Measurements from ENCODE around the gene WDR88. TPM values are rescaled to one million over a fixed set of nuclear protein-coding genes. Genes with fewer than 3 reads are reported as not detected.
"Not testable (repeated sequence)": the region's sequence is repeated elsewhere in the genome, so short reads cannot be mapped to it uniquely, and the experiment has no call there.

The WDR88 gene
- total and polyA plus RNA-seq, 2 donors (not counting 1 experiment from before 2014, with no cell fraction given): 0.47 TPM; not detected in 1

DNA sequence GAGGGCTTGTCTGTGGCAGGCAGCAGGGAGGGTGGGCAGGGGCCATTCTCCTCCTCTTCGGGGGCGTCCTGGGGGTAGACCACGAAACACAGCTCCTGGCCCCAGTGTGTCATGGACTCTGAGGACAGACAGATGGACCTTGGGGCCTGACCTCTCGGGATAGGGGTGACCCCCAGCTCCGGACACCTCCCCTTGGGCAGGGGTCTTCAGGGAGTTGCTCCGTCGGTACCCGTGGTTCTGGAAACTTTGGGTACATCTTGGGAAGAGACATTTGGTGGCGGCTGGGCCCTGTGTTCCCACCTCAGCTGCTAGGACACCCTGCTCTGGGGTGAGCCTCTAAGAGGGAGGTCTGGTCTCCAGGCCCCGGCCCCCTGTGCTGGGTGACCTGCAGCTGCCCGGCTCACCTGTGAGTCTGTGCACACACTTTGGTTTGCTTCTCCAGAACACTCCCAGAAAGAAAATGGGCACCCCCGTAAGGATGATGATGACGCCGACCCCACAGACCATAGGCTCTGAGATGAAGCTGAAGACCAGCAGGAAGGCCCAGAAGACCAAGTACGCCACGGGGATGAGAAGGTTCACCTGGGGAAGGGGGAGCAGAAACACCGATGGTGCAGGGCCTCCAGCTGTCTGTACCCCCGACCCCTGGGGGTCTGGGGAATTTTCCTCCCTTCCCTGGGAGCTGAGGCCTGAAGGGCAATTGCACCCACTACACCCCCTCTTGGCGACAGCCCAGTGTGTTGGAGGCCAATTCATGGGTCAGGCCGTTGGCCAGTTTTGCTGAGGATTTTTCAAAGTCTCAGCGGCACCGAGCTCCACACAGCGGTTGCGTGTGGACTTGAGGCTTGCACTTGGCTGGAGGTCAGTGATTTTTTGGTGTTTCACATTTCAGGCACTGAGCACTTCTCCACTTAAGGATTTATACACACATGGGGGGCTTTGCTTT lies 77.3 kb downstream of the WDR88 start:
- Histone ChIP-seq H3K27me3 (replicated peaks in 1 of 4; ENCODE audit: control extremely low read depth in 1 of 4, control insufficient read depth in 3 of 4, insufficient read depth in 4 of 4, low read length in 3 of 4) (no peaks in the 10 kb centered on the region), H2AFZ (ENCODE audit: insufficient read depth, low read depth, low read length, poor library complexity, severe bottlenecking) (no peak overlapping the region), H3K4me2 (replicated peaks; ENCODE audit: low read depth, low read length, poor library complexity, severe bottlenecking) (no peak overlapping the region), H3K9me3 (ENCODE audit: control extremely low read depth in 1 of 3, control insufficient read depth in 2 of 3, insufficient read depth in 1 of 3, low read length in 2 of 3) (no peaks in the 10 kb centered on the region), H3K4me3 (ENCODE audit: control extremely low read depth in 1 of 5, extremely low read depth in 1 of 5, insufficient read depth in 1 of 5, low read depth in 2 of 5, low read length in 4 of 5) (no peak overlapping the region), H3K79me2 (ENCODE audit: control insufficient read depth, insufficient read depth, low read length) (no peaks in the 10 kb centered on the region), H3K9ac (ENCODE audit: low read length) (no peak overlapping the region), H4K20me1 (ENCODE audit: control insufficient read depth, insufficient read depth, low read length, poor library complexity, severe bottlenecking) (no peaks in the 10 kb centered on the region), H3K4me1 (ENCODE audit: control insufficient read depth in 2 of 2, insufficient read depth in 2 of 2, low read length in 2 of 2) (no peaks in the 10 kb centered on the region), H3K27ac (ENCODE audit: low read length in 2 of 2) (no peak overlapping the region), H3K36me3 (replicated peaks in 1 of 2; ENCODE audit: control extremely low read depth in 1 of 2, control insufficient read depth in 1 of 2, extremely low read depth in 1 of 2, insufficient read depth in 2 of 2, low read length in 1 of 2) (no peaks in the 10 kb centered on the region)
- intact Hi-C loops (cut with micrococcal nuclease): no loop called here
- WGBS (ENCODE audit: insufficient coverage): 91% methylated on average over 15 of the region's 24 CpGs
- ChIA-PET CTCF (interaction anchor here (1.1 kb wide), 1 partner anchor 65 kb away, joined by 3 read pairs; no protein-coding TSS in a partner anchor), POLR2A (no interaction called here)
- ATAC-seq (ENCODE audit: low read depth) (no peak), DNase-seq (no peak)
- no peaks in the 10 kb centered on the region for H3K27me3 Mint-ChIP-seq
- TF ChIP-seq, protein P1, sequence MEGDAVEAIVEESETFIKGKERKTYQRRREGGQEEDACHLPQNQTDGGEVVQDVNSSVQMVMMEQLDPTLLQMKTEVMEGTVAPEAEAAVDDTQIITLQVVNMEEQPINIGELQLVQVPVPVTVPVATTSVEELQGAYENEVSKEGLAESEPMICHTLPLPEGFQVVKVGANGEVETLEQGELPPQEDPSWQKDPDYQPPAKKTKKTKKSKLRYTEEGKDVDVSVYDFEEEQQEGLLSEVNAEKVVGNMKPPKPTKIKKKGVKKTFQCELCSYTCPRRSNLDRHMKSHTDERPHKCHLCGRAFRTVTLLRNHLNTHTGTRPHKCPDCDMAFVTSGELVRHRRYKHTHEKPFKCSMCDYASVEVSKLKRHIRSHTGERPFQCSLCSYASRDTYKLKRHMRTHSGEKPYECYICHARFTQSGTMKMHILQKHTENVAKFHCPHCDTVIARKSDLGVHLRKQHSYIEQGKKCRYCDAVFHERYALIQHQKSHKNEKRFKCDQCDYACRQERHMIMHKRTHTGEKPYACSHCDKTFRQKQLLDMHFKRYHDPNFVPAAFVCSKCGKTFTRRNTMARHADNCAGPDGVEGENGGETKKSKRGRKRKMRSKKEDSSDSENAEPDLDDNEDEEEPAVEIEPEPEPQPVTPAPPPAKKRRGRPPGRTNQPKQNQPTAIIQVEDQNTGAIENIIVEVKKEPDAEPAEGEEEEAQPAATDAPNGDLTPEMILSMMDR (IDR thresholded peaks at IDR 0.05): no peak
- TF ChIP-seq EZH2 (IDR thresholded peaks at IDR 0.05; ENCODE audit: borderline replicate concordance, insufficient read depth, low read depth, low read length, poor library complexity, severe bottlenecking): no peak
- H3K4me3 Mint-ChIP-seq: no peak overlapping the region
- no peaks in the 10 kb centered on the region for H3K4me1 Mint-ChIP-seq
- H3K9me3 Mint-ChIP-seq (ENCODE audit: insufficient read depth): no peaks in the 10 kb centered on the region
- H3K27ac Mint-ChIP-seq: no peak overlapping the region

DNA sequence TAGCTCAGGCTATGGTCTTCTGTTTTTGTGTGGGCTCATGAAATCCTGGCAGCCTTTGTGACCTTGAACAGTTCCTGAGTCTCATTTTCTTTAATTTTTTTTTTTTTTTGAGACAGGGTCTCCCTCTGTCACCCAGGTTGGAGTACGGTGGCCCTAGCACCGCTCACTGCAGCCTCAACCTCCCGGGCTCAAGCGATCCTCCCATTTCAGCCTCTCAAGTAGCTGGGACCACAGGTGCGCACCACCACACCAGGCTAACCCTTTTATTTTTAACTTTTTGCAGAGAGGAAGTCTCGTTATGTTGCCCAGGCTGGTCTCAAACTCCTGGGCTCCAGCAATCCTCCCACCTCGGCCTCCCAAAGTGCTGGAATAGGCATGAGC lies 77.9 kb downstream of the WDR88 start:
- H3K27me3 Mint-ChIP-seq; H3K9ac ChIP-seq (ENCODE audit: low read length); H3K4me1 Mint-ChIP-seq; H3K27ac Mint-ChIP-seq; intact Hi-C loops (cut with micrococcal nuclease); H3K27ac ChIP-seq (ENCODE audit: low read length in 2 of 2); H2AFZ ChIP-seq (ENCODE audit: insufficient read depth, low read depth, low read length, poor library complexity, severe bottlenecking); H3K9me3 Mint-ChIP-seq (ENCODE audit: insufficient read depth); H3K4me3 ChIP-seq (ENCODE audit: control extremely low read depth in 1 of 5, extremely low read depth in 1 of 5, insufficient read depth in 1 of 5, low read depth in 2 of 5, low read length in 4 of 5); H3K79me2 ChIP-seq (ENCODE audit: control insufficient read depth, insufficient read depth, low read length); DNase-seq; H3K4me2 ChIP-seq (replicated peaks; ENCODE audit: low read depth, low read length, poor library complexity, severe bottlenecking); POLR2A ChIA-PET; ATAC-seq (ENCODE audit: low read depth); H3K9me3 ChIP-seq (ENCODE audit: control extremely low read depth in 1 of 3, control insufficient read depth in 2 of 3, insufficient read depth in 1 of 3, low read length in 2 of 3); H4K20me1 ChIP-seq (ENCODE audit: control insufficient read depth, insufficient read depth, low read length, poor library complexity, severe bottlenecking); H3K27me3 ChIP-seq (replicated peaks in 1 of 4; ENCODE audit: control extremely low read depth in 1 of 4, control insufficient read depth in 3 of 4, insufficient read depth in 4 of 4, low read length in 3 of 4); H3K36me3 ChIP-seq (replicated peaks in 1 of 2; ENCODE audit: control extremely low read depth in 1 of 2, control insufficient read depth in 1 of 2, extremely low read depth in 1 of 2, insufficient read depth in 2 of 2, low read length in 1 of 2); CTCF ChIA-PET; H3K4me3 Mint-ChIP-seq; H3K4me1 ChIP-seq (ENCODE audit: control insufficient read depth in 2 of 2, insufficient read depth in 2 of 2, low read length in 2 of 2): not testable (repeated sequence)
- WGBS (ENCODE audit: insufficient coverage): 95% methylated on average over 7 of the region's 7 CpGs
